NT2/D1 (cell line): ENCODE measurements around the gene SLIT3.

Experiments
- SUZ12 ChIP-seq: IDR thresholded peaks from 2 replicates; pipeline ENCODE4 v1.6.1; 2011; ENCODE audit not compliant: insufficient read length, insufficient read depth; ENCODE audit errors: extremely low read depth
- YY1 ChIP-seq: IDR thresholded peaks from 2 replicates; pipeline ENCODE4 v1.6.1; 2011; ENCODE audit not compliant: insufficient read length, insufficient read depth
- ZNF274 ChIP-seq: IDR thresholded peaks from 2 replicates; pipeline ENCODE4 v1.6.1; 2011; ENCODE audit warnings: mild to moderate bottlenecking, low read depth, low read length

DNA sequence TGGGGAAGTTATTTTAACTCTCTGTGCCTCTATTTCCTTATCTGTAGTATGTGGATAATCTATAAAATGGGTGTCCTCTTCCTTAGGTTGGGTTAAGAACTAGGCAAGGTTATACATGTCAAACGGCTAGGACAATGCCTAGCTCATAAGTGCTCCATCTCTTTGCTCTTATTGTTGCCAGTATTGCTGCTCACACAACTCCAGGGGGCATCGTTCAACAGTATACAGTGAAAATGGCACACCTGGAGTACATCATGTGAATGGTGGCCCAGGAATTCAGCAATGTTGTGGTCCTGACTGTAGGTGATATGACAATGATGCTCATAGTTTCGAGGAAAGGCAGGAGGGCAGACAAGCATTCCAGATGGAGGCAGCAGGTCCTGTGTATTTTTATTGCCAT lies 30.1 kb downstream of the SLIT3 start:
- TF ChIP-seq ZNF274 (no peak), SUZ12 (no peak), YY1 (no peak)
